ENCODE results near the gene MVB12B.

- TF ChIP-seq CTCF (IDR thresholded peaks at IDR 0.05 in 8 of 11, conservative IDR thresholded peaks at IDR 0.05 in 3 of 11) (no peak), POLR2A (IDR thresholded peaks at IDR 0.05) (no peak), POLR2AphosphoS5 (IDR thresholded peaks at IDR 0.05) (no peak)
Measured at GRCh38 chr9:126516561-126516935, 189.9 kb downstream of the MVB12B start.
